Gastroesophageal sphincter (tissue), 4 donors: ENCODE data around the gene SLC8A1. TPM values are rescaled to one million over a fixed set of nuclear protein-coding genes. Genes with fewer than 3 reads are reported as not detected.

Experiments used
- ATAC-seq: fragments of 150-250 bp; one replicate; pipeline ENCODE4 v1.9.1; 2016; ENCODE audit warnings: mild to moderate bottlenecking, moderate library complexity
- H3K27ac ChIP-seq, 4 donors: fragments of 200-600 bp; sonication (generic) in 3 of 4; 1 replicate in 3 of 4; 2 replicates in 1 of 4; pipeline ENCODE4 v1.5.1; 2016 to 2019
- H3K27me3 ChIP-seq: fragments of 200-600 bp; sonication (generic); one replicate; pipeline ENCODE4 v1.5.1; 2019
- H3K36me3 ChIP-seq, 2 donors: fragments of 200-600 bp; sonication (generic); one replicate each; pipeline ENCODE4 v1.5.1; 2019; ENCODE audit warnings: control low read depth in 1 of 2
- H3K4me1 ChIP-seq, 3 donors: fragments of 200-600 bp; sonication (generic); 1 replicate in 2 of 3; 2 replicates in 1 of 3; pipeline ENCODE4 v1.5.1; 2016 to 2019; ENCODE audit warnings: control low read depth in 2 of 3
- H3K4me3 ChIP-seq, 2 donors: fragments of 200-600 bp; sonication (generic); one replicate each; pipeline ENCODE4 v1.5.1; 2019; ENCODE audit warnings: mild to moderate bottlenecking in 1 of 2, moderate library complexity in 1 of 2
- H3K9me3 ChIP-seq, 3 donors: fragments of 200-600 bp; sonication (generic); one replicate each; pipeline ENCODE4 v1.5.1; 2017 to 2019; ENCODE audit warnings: control low read depth in 2 of 3
- EP300 ChIP-seq: sonication (generic); formaldehyde crosslinking; IDR thresholded peaks from one replicate; pipeline ENCODE4 v1.6.1; 2017; ENCODE audit warnings: antibody characterized with exemption, mild to moderate bottlenecking
- POLR2A ChIP-seq, 2 donors: fragments of 450-650 bp; IDR thresholded peaks; one replicate each; pipeline ENCODE4 v1.6.1; 2017; ENCODE audit warnings: antibody characterized with exemption in 2 of 2, mild to moderate bottlenecking in 2 of 2, moderate library complexity in 1 of 2
- POLR2AphosphoS5 ChIP-seq: sonication (generic); formaldehyde crosslinking; IDR thresholded peaks from one replicate; pipeline ENCODE4 v1.6.1; 2017; ENCODE audit warnings: antibody characterized with exemption
- WGBS, 2 donors: methylation state at CpG; one replicate each; pipeline ENCODE4 v1.1.5; 2018; ENCODE audit warnings: low coverage in 1 of 2; 5-methylcytosine and 5-hydroxymethylcytosine counted together
- total RNA-seq, 4 donors: library from RNA; depleted of rRNA; stranded (reverse); fragments of >200 nt; gene quantifications; one replicate each; pipeline ENCODE4 v1.1.0, GENCODE V29; 2016
- TF ChIP-seq, protein P1 (sequence below), 4 experiments: fragments of 200-600 bp in 2 of 4; fragments of 450-650 bp in 2 of 4; sonication (generic) in 1 of 4; IDR thresholded peaks; one replicate each; pipeline ENCODE4 v1.5.1; 2017 to 2019; ENCODE audit warnings: antibody characterized with exemption in 4 of 4, mild to moderate bottlenecking in 2 of 4, moderate library complexity in 2 of 4

Gene SLC8A1
- total RNA-seq, 4 donors from 2014 or later = 76.3 to 168 (median 146) TPM

DNA sequence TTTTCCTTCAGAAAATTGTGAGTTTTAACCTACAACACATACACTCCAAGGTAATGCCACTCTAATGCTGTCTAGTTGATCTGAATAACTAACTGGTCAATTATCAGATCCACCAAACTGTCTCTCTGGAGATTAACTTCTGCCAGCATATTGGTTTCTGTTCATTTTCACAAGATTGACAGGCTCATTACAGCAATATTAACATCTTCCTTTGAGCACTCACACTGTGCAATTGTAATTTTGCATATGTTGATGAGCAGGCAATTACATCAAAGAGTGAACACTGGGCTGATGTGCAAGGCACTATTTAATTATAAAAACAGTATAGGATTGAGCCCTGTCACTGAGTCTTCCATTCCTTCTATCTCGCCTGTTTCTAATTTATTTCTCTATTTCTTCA, 197.3 kb downstream of the SLC8A1 start:
- H3K27ac ChIP-seq = no peak overlapping the region
- no peaks in the 10 kb centered on the region for H3K9me3 ChIP-seq
- WGBS, 2 donors = 83% methylated on average over 1 of the region's 1 CpG; no CpG with 5 or more reads in 1 of the 2 donors
- H3K36me3 ChIP-seq = no peaks in the 10 kb centered on the region
- ATAC-seq = no peak
- TF ChIP-seq EP300 (no peak), POLR2A (IDR thresholded peaks at IDR 0.05) (no peak), POLR2AphosphoS5 (no peak)
- TF ChIP-seq, protein P1, sequence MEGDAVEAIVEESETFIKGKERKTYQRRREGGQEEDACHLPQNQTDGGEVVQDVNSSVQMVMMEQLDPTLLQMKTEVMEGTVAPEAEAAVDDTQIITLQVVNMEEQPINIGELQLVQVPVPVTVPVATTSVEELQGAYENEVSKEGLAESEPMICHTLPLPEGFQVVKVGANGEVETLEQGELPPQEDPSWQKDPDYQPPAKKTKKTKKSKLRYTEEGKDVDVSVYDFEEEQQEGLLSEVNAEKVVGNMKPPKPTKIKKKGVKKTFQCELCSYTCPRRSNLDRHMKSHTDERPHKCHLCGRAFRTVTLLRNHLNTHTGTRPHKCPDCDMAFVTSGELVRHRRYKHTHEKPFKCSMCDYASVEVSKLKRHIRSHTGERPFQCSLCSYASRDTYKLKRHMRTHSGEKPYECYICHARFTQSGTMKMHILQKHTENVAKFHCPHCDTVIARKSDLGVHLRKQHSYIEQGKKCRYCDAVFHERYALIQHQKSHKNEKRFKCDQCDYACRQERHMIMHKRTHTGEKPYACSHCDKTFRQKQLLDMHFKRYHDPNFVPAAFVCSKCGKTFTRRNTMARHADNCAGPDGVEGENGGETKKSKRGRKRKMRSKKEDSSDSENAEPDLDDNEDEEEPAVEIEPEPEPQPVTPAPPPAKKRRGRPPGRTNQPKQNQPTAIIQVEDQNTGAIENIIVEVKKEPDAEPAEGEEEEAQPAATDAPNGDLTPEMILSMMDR (IDR thresholded peaks at IDR 0.05) = no peak
- no peaks in the 10 kb centered on the region for H3K27me3 ChIP-seq
- peaks cover 4 to 29% (median 14%) of the 10 kb centered on the region in 3 donors for H3K4me1 ChIP-seq
- no peak overlapping the region for H3K4me3 ChIP-seq

DNA sequence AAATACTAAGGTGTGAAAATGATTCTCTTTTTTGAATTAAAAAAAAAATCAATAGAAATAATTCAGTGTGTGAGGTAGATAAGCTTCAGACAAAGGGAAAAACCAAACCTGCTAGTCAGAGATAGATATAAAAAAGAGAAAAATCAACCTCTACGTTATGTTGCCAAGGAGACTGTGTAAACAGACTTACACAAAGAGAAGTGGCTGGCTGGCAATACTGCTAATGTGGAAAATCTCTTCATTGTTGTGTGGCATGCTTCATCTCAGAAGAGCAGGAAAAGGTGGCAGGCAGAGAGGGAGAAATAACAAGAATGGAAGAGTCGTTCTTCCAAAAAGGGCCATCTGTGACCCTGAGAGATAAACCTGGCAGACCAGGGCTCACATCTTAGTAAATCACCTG, 200.8 kb downstream of the SLC8A1 start:
- 14 to 20% methylated on average over 2 of the region's 2 CpGs for WGBS, 2 donors
- ATAC-seq = peak; percentile 33
- peak overlapping the region; percentile 33 to 61 (median 48) for H3K27ac ChIP-seq
- H3K4me3 ChIP-seq = no peak overlapping the region
- no peaks in the 10 kb centered on the region for H3K36me3 ChIP-seq
- no peaks in the 10 kb centered on the region for H3K27me3 ChIP-seq
- no peaks in the 10 kb centered on the region for H3K9me3 ChIP-seq
- H3K4me1 ChIP-seq = peaks cover 4 to 42% (median 11%) of the 10 kb centered on the region in 3 donors
- TF ChIP-seq EP300 (no peak), POLR2AphosphoS5 (no peak), POLR2A (IDR thresholded peaks at IDR 0.05) (no peak)
- TF ChIP-seq, protein P1 (IDR thresholded peaks at IDR 0.05) = no peak

DNA sequence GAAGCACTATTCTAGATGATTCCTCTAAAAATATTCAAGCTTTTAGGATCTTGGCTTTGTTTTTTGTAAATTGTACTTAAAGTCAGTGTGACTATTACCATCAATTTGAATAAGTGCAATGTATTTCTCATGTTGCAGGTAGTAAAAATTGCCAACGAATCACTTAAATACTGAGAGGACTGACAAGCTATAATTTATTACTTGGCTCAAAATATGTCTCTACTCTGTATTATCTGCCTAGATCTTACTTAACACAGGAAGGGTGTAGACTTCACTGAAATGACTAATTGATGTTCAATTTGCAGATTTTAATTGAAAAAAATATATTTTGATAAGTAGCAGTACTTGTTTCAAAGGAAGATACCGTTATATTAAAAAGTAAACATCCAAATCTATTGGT, 202.3 kb downstream of the SLC8A1 start:
- Histone ChIP-seq H3K27me3 (no peaks in the 10 kb centered on the region), H3K9me3 (no peaks in the 10 kb centered on the region), H3K36me3 (no peaks in the 10 kb centered on the region), H3K4me3 (no peak overlapping the region), H3K4me1 (peaks cover 4 to 55% (median 11%) of the 10 kb centered on the region in 3 donors), H3K27ac (no peak overlapping the region)
- TF ChIP-seq POLR2AphosphoS5 (no peak), POLR2A (IDR thresholded peaks at IDR 0.05) (no peak), EP300 (no peak)
- TF ChIP-seq, protein P1 (IDR thresholded peaks at IDR 0.05) = no peak
- WGBS, 2 donors = 25 to 37% methylated on average over 2 of the region's 2 CpGs
- no peak for ATAC-seq

DNA sequence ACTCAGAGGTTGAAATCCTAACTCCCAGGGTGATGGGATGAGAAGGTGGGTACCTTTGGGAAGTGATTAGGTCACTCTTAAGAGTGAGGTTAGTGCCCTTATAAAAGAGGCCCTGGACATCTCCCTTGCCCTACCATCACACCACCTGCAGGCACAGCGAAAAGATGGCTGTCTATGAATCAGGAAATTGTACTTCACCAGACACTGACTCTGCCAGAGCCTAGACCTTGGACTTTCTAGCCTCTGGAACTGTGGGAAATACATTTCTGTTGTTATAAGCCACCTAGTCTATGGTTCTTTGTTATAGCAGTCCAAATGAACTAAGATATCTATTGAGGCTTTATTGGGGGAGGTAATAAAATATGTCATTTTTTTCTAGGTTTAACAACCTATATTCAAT, 203.6 kb downstream of the SLC8A1 start:
- Histone ChIP-seq H3K4me3 (no peak overlapping the region), H3K4me1 (peaks cover 11 to 68% (median 15%) of the 10 kb centered on the region in 3 donors), H3K9me3 (no peaks in the 10 kb centered on the region), H3K27me3 (no peaks in the 10 kb centered on the region), H3K27ac (no peak overlapping the region), H3K36me3 (no peaks in the 10 kb centered on the region)
- ATAC-seq = no peak
- TF ChIP-seq POLR2AphosphoS5 (no peak), POLR2A (IDR thresholded peaks at IDR 0.05) (no peak), EP300 (no peak)
- TF ChIP-seq, protein P1 (IDR thresholded peaks at IDR 0.05) = no peak
- 100% methylated on average over 1 of the region's 1 CpG; no CpG with 5 or more reads in 1 of the 2 donors for WGBS, 2 donors

DNA sequence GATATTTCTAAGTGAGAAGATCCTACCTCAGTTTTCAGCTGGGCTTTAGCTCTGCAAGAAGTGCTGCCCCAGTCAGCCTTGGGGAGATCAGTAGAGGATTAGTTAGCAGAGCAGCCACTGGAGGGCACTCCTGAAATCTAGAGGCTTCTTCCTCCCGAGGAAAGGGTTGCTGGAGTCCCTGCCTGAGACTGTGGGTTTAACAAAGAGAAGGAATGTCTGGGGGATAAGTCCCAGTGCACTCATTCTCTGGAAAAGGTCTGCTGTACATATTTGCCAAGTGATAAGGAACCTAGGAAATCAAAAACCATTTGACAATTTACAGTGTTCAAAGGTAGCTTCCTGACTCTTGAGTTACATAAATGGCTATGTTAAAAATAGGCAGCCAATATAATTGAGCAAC, 207.2 kb downstream of the SLC8A1 start:
- TF ChIP-seq EP300 = no peak
- TF ChIP-seq, protein P1 (IDR thresholded peaks at IDR 0.05) = peak; percentile 28 to 61 (median 54)
- 0% methylated on average over 1 of the region's 1 CpG; no CpG with 5 or more reads in 1 of the 2 donors for WGBS, 2 donors
- Histone ChIP-seq H3K27ac (peak overlapping the region in 3 of 4 donors; percentile 11 to 69 (median 43)), H3K36me3 (no peaks in the 10 kb centered on the region), H3K27me3 (no peaks in the 10 kb centered on the region), H3K9me3 (no peaks in the 10 kb centered on the region), H3K4me1 (peaks cover 11 to 63% (median 13%) of the 10 kb centered on the region in 3 donors), H3K4me3 (no peak overlapping the region)
- ATAC-seq = peak; percentile 27
